Neural cell (in vitro differentiated cells): Measurements from ENCODE around the gene KATNAL1.

Source experiments
- CTCF ChIP-seq: fragments of 450-650 bp; IDR thresholded peaks from 2 replicates; pipeline ENCODE4 v1.5.1; 2014; ENCODE audit warnings: antibody characterized with exemption, mild to moderate bottlenecking, moderate library complexity; ENCODE audit not compliant: poor library complexity, severe bottlenecking
- EP300 ChIP-seq: fragments of 450-650 bp; conservative IDR thresholded peaks from 2 replicates; pipeline ENCODE4 v1.6.1; 2014; ENCODE audit warnings: antibody characterized with exemption, mild to moderate bottlenecking, moderate library complexity; ENCODE audit not compliant: poor library complexity, severe bottlenecking
- EZH2 ChIP-seq: fragments of 200-600, 300-800 bp; shearing (Covaris generic), sonication (generic); IDR thresholded peaks from 2 replicates; pipeline ENCODE4 v1.6.1; 2014; ENCODE audit warnings: antibody characterized with exemption, low read length, borderline replicate concordance, mild to moderate bottlenecking; ENCODE audit not compliant: insufficient read depth, poor library complexity, severe bottlenecking
- POLR2AphosphoS5 ChIP-seq: IDR thresholded peaks from 2 replicates; pipeline ENCODE4 v1.6.1; 2012
- RAD21 ChIP-seq: fragments of 450-650 bp; conservative IDR thresholded peaks from 2 replicates; pipeline ENCODE4 v1.6.1; 2014; ENCODE audit warnings: antibody characterized with exemption, mild to moderate bottlenecking, moderate library complexity
- REST ChIP-seq: IDR thresholded peaks from 2 replicates; pipeline ENCODE4 v1.6.1; 2012; ENCODE audit warnings: borderline replicate concordance
- SMC3 ChIP-seq: fragments of 450-650 bp; conservative IDR thresholded peaks from 2 replicates; pipeline ENCODE4 v1.6.1; 2014; ENCODE audit warnings: antibody characterized with exemption, mild to moderate bottlenecking, moderate library complexity; ENCODE audit not compliant: poor library complexity
- TAF1 ChIP-seq: IDR thresholded peaks from 2 replicates; pipeline ENCODE4 v1.6.1; 2012; ENCODE audit warnings: low read depth

- no peak for TF ChIP-seq CTCF
- TF ChIP-seq EZH2 = no peak
- no peak for TF ChIP-seq POLR2AphosphoS5
- TF ChIP-seq EP300 = no peak
- TF ChIP-seq SMC3 = no peak
- no peak for TF ChIP-seq TAF1
- no peak for TF ChIP-seq RAD21
- no peak for TF ChIP-seq REST
Measured at GRCh38 chr13:30332456-30333143, 25.2 kb upstream of the KATNAL1 start.
